HepG2 (cell line): Measurements from ENCODE around the gene MARCHF6. TPM values are rescaled to one million over a fixed set of nuclear protein-coding genes. Genes with fewer than 3 reads are reported as not detected.
A peak's percentile ranks its signal among the peaks of the same experiment; 100 is the strongest.

Experiments used
- BRF2 ChIP-seq: sonication (generic); formaldehyde crosslinking; IDR thresholded peaks from 2 replicates; pipeline ENCODE4 v1.8.1; 2022; ENCODE audit warnings: mild to moderate bottlenecking, missing genetic modification reagents
- CEBPG ChIP-seq: IDR thresholded peaks from 2 replicates; pipeline ENCODE4 v1.6.1; 2016
- FOXP4 ChIP-seq: sonication (generic); formaldehyde crosslinking; IDR thresholded peaks from 2 replicates; pipeline ENCODE4 v1.4.0; 2020; ENCODE audit warnings: missing genetic modification reagents
- GATAD2A ChIP-seq: IDR thresholded peaks from 2 replicates; pipeline ENCODE4 v1.6.1; 2016
- IRF1 ChIP-seq: sonication (generic); formaldehyde crosslinking; IDR thresholded peaks from 2 replicates; pipeline ENCODE4 v1.4.0; 2020; ENCODE audit warnings: low read depth, mild to moderate bottlenecking, missing genetic modification reagents
- KDM3A ChIP-seq: IDR thresholded peaks from 2 replicates; pipeline ENCODE4 v1.6.1; 2018; ENCODE audit warnings: low read depth, missing compliant biosample characterization
- MAFK ChIP-seq, 2 experiments: IDR thresholded peaks in 1 of 2; conservative IDR thresholded peaks in 1 of 2; 2 replicates each; pipeline ENCODE4 v1.6.1; 2011; ENCODE audit warnings: improper control_type of control experiment in 2 of 2, low read length in 2 of 2
- MTF2 ChIP-seq: sonication (generic); formaldehyde crosslinking; IDR thresholded peaks from 2 replicates; pipeline ENCODE4 v1.5.0; 2020; ENCODE audit warnings: missing genetic modification reagents, borderline replicate concordance
- NRL ChIP-seq: sonication (generic); formaldehyde crosslinking; IDR thresholded peaks from 2 replicates; pipeline ENCODE4 v1.5.0; 2020; ENCODE audit warnings: missing genetic modification reagents, mild to moderate bottlenecking, moderate library complexity, borderline replicate concordance
- TEAD3 ChIP-seq: optimal IDR thresholded peaks from 2 replicates; pipeline ENCODE3; 2016; ENCODE audit warnings: borderline replicate concordance
- ZBTB14 ChIP-seq: sonication (generic); formaldehyde crosslinking; IDR thresholded peaks from 2 replicates; pipeline ENCODE4 v1.4.0; 2020; ENCODE audit warnings: missing genetic modification reagents
- ZBTB4 ChIP-seq: sonication (generic); formaldehyde crosslinking; IDR thresholded peaks from 2 replicates; pipeline ENCODE4 v1.4.0; 2020; ENCODE audit warnings: missing genetic modification reagents, mild to moderate bottlenecking, borderline replicate concordance
- ZBTB7A ChIP-seq: sonication (generic); formaldehyde crosslinking; IDR thresholded peaks from 2 replicates; pipeline ENCODE4 v1.8.0; 2022; ENCODE audit warnings: mild to moderate bottlenecking, missing genetic modification reagents
- ZNF17 ChIP-seq: sonication (generic); formaldehyde crosslinking; IDR thresholded peaks from 2 replicates; pipeline ENCODE4 v1.5.0; 2020; ENCODE audit warnings: mild to moderate bottlenecking, missing genetic modification reagents
- ZNF18 ChIP-seq: sonication (generic); formaldehyde crosslinking; IDR thresholded peaks from 2 replicates; pipeline ENCODE4 v1.8.0; 2022; ENCODE audit warnings: mild to moderate bottlenecking, missing genetic modification reagents; ENCODE audit not compliant: insufficient replicate concordance
- ZNF30 ChIP-seq: sonication (generic); formaldehyde crosslinking; IDR thresholded peaks from 2 replicates; pipeline ENCODE4 v1.5.0; 2020; ENCODE audit warnings: mild to moderate bottlenecking, missing genetic modification reagents
- ZNF720 ChIP-seq: sonication (generic); formaldehyde crosslinking; IDR thresholded peaks from 2 replicates; pipeline ENCODE4 v1.4.0; 2020; ENCODE audit warnings: missing genetic modification reagents
- ZNF780A ChIP-seq: sonication (generic); formaldehyde crosslinking; IDR thresholded peaks from 2 replicates; pipeline ENCODE4 v1.8.0; 2022; ENCODE audit warnings: mild to moderate bottlenecking, missing genetic modification reagents, moderate library complexity
- ZSCAN31 ChIP-seq: sonication (generic); formaldehyde crosslinking; IDR thresholded peaks from 2 replicates; pipeline ENCODE4 v1.5.0; 2020; ENCODE audit warnings: low read depth, mild to moderate bottlenecking, missing genetic modification reagents
- ZSCAN9 ChIP-seq: IDR thresholded peaks from 2 replicates; pipeline ENCODE4 v1.6.1; 2016; ENCODE audit warnings: borderline replicate concordance
- polyA plus RNA-seq, 8 experiments: library from polyadenylated mRNA; depleted of rRNA in 3 of 8; stranded (reverse) in 7 of 8; unstranded in 1 of 8; fragments of >200 nt; fragmentation: Illumina TruSeq in 4 of 8; extraction: Trizol in 4 of 8; gene quantifications; 2 replicates each; pipeline versions ENCODE4 v1.2.1 to v1.2.3, GENCODE V29; 2011 to 2016; ENCODE audit warnings: low read depth in 4 of 8, missing spikeins in 1 of 8, mixed read lengths in 1 of 8; ENCODE audit not compliant: insufficient read depth in 1 of 8
- total RNA-seq, 5 experiments: library from RNA; depleted of rRNA; stranded (reverse); fragments of >200 nt; fragmentation: Illumina TruSeq; extraction: Trizol; gene quantifications; 2 replicates each; pipeline ENCODE4 v1.2.3, GENCODE V29; 2016; ENCODE audit warnings: low read depth in 1 of 5

The MARCHF6 gene
- total and polyA plus RNA-seq, 2 of the 13 experiments (the other 11 are each of a cell fraction or from before 2014, with no cell fraction given), result 48.6 to 107 TPM

GRCh38 chr5:10331341-10331796, 22.1 kb upstream of the MARCHF6 start (continued):
- TF ChIP-seq FOXP4 (CRISPR knock-in tag), result no peak
- no peak for TF ChIP-seq ZBTB7A
- peak; percentile 20 for TF ChIP-seq TEAD3
- no peak for TF ChIP-seq ZNF780A
- TF ChIP-seq BRF2 (CRISPR knock-in tag), result no peak
- no peak for TF ChIP-seq MTF2
- peak; percentile 38; the same call in 1 of the 2 replicates for TF ChIP-seq ZSCAN9 (CRISPR knock-in tag)
- no peak for TF ChIP-seq KDM3A (CRISPR knock-in tag)
- no peak for TF ChIP-seq ZBTB14
- TF ChIP-seq ZNF17 (CRISPR knock-in tag), result no peak
- no peak for TF ChIP-seq ZNF720
- peak; percentile 25; the same call in 1 of the 2 replicates for TF ChIP-seq CEBPG (CRISPR knock-in tag)
- TF ChIP-seq ZNF30 (CRISPR knock-in tag), result no peak
- TF ChIP-seq IRF1 (CRISPR knock-in tag), result no peak
- no peak for TF ChIP-seq ZBTB4 (CRISPR knock-in tag)
- no peak for TF ChIP-seq ZSCAN31
- no peak for TF ChIP-seq MAFK (conservative IDR thresholded peaks at IDR 0.05 in 1 of 2, IDR thresholded peaks at IDR 0.05 in 1 of 2; ENCODE audit: low read length in 2 of 2)
- TF ChIP-seq NRL (CRISPR knock-in tag), result 0 out of 2 replicates have a peak, but pooled peaks have one; percentile 36
- peak; percentile 84 for TF ChIP-seq GATAD2A (CRISPR knock-in tag)
- no peak for TF ChIP-seq ZNF18
